DOHH2 (cell line): ENCODE data around the gene CLN6.

ENCODE experiments used
- EZH2phosphoT487 ChIP-seq: fragments of 200-600 bp; sonication (generic); IDR thresholded peaks from 2 replicates; pipeline ENCODE4 v1.6.1; 2017; ENCODE audit warnings: borderline replicate concordance, mild to moderate bottlenecking, antibody characterized with exemption, low read length, moderate library complexity, mixed read lengths
- TF ChIP-seq, protein P1 (sequence below): fragments of 200-600 bp; sonication (generic); IDR thresholded peaks from one replicate; pipeline ENCODE4 v1.5.1; 2014; ENCODE audit warnings: antibody characterized with exemption, mild to moderate bottlenecking, low read depth, low read length; ENCODE audit not compliant: poor library complexity, severe bottlenecking

DNA sequence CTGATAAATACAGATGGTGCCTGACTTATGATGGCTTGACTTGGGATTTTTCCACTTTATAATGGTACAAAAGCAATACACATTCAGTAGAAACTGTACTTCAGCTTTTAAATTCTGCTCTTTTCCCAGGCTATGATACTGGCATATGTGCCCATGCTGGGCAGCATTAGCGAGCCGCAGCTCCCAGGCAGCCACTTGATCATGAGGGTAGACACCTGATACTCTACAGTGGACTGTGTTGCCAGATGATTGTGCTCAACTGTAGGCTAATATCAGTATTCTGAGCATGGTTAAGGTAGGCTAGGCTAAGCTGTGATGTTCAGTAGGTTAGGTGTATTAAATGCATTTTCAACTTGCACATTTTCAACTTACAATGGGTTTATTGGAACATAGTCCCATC is 30.4 kb upstream of the CLN6 start:
- TF ChIP-seq, protein P1, sequence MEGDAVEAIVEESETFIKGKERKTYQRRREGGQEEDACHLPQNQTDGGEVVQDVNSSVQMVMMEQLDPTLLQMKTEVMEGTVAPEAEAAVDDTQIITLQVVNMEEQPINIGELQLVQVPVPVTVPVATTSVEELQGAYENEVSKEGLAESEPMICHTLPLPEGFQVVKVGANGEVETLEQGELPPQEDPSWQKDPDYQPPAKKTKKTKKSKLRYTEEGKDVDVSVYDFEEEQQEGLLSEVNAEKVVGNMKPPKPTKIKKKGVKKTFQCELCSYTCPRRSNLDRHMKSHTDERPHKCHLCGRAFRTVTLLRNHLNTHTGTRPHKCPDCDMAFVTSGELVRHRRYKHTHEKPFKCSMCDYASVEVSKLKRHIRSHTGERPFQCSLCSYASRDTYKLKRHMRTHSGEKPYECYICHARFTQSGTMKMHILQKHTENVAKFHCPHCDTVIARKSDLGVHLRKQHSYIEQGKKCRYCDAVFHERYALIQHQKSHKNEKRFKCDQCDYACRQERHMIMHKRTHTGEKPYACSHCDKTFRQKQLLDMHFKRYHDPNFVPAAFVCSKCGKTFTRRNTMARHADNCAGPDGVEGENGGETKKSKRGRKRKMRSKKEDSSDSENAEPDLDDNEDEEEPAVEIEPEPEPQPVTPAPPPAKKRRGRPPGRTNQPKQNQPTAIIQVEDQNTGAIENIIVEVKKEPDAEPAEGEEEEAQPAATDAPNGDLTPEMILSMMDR: no peak
- TF ChIP-seq EZH2phosphoT487: no peak
